HG03354 (cell line): ENCODE measurements around the gene DIDO1.
"Not testable (repeated sequence)": the region's sequence is repeated elsewhere in the genome, so short reads cannot be mapped to it uniquely, and the experiment has no call there.

Experiments
- ATAC-seq: cut with Tn5 transposase; IDR thresholded peaks from one replicate; pipeline ENCODE4 v1.9.1; 2021; ENCODE audit warnings: mild to moderate bottlenecking; ENCODE audit not compliant: unreplicated experiment, poor library complexity, severe bottlenecking

The DIDO1 gene

DNA sequence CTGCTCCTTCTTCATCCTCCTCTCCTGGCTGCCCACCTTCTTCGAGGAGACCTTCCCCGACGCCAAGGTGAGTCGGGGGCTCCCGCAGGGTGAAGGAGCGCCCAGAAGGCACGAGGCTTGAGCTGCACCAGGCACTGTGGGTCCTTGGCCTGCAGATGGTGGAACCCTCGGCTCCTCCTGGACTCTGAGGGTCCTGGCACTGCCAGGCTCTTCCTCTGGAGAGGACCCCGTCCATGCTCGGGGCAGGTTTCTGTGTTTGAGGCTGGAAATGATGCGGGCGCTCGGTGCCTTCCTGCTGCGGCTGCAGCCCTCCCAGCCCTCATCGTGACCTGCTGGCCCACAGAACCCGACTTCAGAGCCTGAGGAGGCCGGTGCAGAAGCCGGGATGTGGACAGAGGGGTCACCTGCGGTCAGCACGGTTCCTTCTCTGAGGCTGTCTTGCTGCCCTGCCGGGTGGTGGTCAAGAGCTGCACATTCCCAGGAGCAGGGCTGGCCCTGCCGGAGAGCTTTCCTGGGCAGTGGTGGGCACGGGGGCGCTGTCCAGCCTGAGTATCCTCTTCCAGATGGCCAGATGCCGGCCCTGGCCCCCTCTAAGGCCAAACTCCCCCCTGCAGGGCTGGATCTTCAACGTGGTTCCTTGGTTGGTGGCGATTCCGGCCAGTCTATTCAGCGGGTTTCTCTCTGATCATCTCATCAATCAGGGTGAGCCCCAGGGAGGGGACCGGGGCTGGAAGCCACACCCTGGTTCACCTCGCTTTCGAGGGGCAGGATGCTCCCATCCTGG, 37.5 kb upstream of the DIDO1 start:
- no peak for ATAC-seq

GRCh38 chr20:62962891-62963613, 36.7 kb upstream of the DIDO1 start:
- no peak for ATAC-seq

DNA sequence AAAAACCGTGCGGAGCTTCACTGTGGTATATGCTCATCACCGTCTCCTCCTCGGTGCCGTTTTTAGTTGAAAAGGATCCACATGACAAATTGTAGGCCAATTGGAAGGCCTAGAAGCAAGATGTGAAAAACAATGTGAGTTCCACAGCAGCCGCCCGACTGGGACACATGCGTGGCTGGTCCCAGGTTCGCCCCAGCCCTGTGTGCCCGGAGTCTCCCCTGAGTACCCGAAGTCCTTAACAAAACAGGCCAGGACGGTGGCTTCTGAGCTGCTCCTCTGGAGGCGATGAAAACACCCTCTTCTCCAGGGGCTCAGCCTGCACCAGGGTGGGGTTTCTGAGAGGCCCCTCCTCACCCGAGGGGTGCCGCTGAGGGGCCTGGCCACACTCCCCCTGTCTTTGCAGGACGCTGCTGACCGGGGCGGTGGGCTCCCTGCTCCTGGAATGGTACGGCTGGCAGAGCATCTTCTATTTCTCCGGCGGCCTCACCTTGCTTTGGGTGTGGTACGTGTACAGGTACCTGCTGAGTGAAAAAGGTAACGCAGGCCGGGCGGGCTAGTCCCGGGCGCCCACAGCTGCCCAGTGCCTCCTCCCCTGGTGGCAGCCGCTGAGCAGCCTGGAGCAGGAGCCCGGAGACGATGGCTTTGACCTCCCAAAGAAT, 36.0 kb upstream of the DIDO1 start:
- no peak for ATAC-seq

DNA sequence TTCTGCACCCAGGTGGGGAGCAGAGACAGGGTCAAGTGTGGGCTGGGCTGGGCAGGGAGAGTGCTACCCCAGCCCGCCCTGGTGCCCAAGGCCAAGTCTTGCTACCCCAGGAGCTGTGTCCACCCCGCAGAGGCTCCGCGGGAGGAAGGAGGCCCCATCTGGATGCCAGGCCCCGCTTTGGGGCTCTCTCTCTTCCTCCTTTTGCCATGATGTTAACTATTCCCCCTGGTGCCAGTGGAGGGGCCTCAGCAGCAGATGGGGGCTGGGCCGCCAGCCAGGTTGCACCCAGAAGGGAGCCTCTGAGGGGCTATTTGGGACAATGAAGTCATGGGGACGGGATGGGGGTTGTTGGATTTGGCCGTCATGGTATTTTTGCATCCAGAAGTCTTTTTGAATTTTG, 35.5 kb upstream of the DIDO1 start:
- ATAC-seq = no peak

DNA sequence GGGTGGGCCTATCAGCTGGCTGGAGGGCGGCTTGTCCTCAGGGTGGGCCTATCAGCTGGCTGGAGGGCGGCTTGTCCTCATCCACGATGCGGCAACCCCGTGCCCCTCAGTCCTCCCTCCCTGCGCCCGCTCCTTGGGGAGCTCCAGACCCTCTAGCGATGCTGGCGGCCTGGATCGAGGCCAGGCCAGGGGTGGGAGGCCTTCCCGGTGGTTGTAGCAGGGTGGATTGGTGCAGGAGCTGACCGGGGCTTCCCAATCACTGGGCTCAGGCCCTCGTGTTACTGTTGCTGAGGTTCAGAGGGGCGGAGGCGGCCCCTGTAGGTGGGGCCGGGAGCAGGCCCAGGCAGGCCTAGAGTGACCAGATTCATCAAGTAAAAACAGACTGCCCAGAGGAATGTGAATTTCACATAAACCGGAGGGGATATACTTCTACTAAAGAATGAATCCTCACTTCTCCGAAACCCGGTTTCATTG, 35.0 kb upstream of the DIDO1 start:
- ATAC-seq = no peak

DNA sequence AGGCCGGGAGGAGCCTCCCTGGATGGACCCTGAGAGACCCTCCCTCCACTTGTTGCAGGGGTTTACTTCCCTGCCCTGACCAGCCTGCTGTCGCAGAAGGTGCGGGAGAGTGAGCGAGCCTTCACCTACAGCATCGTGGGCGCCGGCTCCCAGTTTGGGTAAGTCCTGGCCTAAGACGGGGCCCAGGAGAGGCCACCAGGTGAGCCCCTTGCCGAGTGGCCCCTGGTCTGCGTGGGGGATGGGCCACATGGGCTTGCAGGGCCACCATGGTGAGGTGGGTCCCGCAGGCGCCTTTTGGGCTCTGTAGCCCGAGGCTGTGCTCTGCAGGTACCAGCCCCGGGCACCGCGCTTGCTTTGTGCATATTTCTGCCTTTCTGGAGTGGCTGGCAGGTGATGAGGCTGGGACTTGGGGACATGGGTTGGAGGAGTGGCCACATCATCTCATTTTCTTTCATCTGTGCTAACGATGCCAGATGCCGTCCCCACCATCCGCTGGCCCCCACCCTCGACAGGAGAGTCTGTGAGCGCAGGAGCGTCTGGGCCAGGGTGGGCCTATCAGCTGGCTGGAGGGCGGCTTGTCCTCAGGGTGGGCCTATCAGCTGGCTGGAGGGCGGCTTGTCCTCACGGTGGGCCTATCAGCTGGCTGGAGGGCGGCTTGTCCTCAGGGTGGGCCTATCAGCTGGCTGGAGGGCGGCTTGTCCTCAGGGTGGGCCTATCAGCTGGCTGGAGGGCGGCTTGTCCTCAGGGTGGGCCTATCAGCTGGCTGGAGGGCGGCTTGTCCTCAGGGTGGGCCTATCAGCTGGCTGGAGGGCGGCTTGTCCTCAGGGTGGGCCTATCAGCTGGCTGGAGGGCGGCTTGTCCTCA, 34.4 kb upstream of the DIDO1 start:
- ATAC-seq = not testable (repeated sequence)

DNA sequence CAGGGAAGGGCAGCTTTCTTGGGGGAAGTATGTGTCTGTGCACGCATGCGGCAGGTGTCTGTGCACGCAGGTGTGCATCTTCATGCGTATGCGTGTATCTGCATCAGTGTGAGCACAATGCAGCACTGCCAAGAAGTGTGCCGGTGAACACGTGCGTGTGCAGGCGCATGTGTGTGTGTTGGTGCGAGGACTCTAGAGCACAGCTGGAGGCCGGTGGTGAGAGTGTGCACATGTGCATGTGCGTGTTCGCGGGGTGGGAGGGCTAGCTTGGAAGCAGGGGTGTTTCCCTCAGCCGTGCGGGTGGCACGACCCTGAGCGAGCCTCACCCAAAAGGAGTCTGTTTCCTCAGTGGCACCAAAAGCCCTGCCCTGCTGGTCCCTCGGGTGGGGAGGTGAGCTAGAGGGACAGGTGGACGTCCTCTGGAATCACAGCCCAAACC, 33.7 kb upstream of the DIDO1 start:
- no peak for ATAC-seq

GRCh38 chr20:62959101-62959971, 33.0 kb upstream of the DIDO1 start:
- ATAC-seq = no peak

DNA sequence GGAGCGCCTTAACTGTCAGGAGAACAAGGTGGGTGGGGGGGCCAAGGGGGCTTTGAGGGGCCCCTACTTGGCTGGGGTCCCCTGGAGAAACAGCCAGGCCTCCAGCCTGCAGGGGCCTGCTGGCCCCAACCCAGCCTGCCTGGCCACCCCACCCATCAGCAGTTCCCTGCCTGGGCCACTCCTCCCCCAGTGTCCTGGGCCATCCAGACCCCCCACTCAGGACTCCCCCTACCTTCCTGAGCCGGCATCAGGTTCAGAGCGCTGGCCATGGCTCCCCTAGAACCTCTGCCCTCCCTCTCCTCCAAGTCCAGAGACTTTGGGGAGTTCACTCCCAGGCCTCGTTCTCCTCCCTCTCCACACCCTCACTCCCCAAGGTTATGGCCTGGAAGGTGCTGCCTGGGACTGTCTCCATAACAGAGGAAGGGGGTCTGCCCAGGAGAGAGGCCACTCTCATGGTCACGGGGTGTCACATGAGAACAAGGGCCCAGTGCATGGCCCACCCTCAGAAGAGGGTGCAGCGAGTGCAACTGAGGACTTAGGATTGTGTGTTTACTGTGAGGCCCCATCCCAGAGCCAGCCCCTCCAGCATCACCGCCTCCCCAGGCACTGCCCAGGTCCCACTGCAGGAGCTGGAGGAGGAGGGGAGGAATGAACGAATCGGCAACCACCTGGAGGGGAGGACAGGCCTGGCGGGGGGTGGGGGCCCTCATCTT, 32.2 kb upstream of the DIDO1 start:
- ATAC-seq = no peak

- ATAC-seq = no peak
These were observed 31.1 kb upstream of the DIDO1 start for GRCh38 chr20:62957136-62958117.

DNA sequence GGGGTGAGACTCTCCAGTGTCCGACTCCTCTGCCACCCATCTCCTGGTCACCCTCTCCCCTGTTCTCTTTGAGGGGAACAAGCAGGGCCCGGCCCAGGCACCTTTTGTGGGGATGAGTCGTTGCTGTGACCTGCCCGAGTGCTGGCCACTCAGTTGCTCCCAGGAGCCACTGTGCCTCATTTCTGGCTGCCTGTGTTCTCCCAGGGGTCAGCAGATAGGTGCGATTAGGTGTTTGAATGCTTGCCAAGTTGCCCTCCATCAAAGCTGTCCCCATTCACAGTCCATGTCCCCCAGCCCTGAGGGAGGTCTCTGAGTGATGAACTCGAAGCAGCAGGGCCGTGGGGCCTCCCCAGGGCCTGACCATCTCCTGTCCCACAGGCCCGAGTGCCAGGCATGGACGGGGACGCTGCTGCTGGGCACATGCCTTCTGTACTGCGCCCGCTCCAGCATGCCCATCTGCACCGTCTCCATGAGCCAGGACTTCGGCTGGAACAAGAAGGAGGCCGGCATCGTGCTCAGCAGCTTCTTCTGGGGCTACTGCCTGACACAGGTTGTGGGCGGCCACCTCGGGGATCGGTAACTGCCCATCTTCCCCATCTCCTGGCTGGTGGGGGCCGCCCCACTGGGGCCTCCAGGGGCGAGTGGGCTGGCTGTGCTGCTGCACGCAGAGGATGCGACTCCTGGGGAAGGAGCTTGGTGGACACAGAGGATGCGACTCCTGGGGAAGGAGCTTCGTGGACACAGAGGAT, 30.3 kb upstream of the DIDO1 start:
- ATAC-seq = no peak

- no peak for ATAC-seq
These were observed 29.4 kb upstream of the DIDO1 start for GRCh38 chr20:62955519-62956386.

GRCh38 chr20:62953839-62954703, 27.8 kb upstream of the DIDO1 start:
- ATAC-seq = peak; percentile 83

GRCh38 chr20:62952968-62953838, 26.9 kb upstream of the DIDO1 start:
- ATAC-seq = no peak
